ENCODE results near the gene PBXIP1.

The PBXIP1 gene

DNA sequence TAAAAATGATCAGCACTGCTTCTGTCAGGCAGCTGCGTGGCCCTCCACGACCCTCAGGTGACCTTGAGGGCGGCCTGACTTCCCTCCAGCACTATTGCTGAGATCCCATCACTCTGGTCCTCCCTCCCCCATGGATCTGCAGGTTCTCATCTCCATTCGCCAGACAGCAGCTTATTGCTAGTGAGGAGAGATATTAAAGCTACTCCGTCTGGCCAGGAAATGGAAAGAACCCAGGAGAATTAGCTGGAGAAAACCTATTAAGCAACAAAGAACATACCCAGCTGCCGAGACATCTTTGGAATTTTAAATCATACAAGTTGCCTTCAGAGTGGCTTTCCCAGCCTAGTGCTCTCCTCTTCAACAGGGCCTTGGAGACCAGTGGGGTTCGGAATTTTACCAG lies 60.1 kb downstream of the PBXIP1 start:
- no peaks in the 10 kb centered on the region for H3K9me3 ChIP-seq (ENCODE audit: control insufficient read depth in 2 of 2, low read length in 2 of 2)
- H3K27ac ChIP-seq (ENCODE audit: low read depth in 2 of 2, low read length in 2 of 2), result no peak overlapping the region
- no peak overlapping the region for H3K9ac ChIP-seq (ENCODE audit: low read depth in 1 of 2, low read length in 2 of 2)
- no peaks in the 10 kb centered on the region for H3K27me3 ChIP-seq (ENCODE audit: control insufficient read depth in 2 of 2, insufficient read depth in 2 of 2, low read length in 2 of 2)
- no peaks in the 10 kb centered on the region for H3K36me3 ChIP-seq (ENCODE audit: control insufficient read depth in 2 of 2, insufficient read depth in 2 of 2, low read length in 2 of 2)
- H3K4me1 ChIP-seq (ENCODE audit: control insufficient read depth in 2 of 2, insufficient read depth in 2 of 2, low read length in 2 of 2), result no peaks in the 10 kb centered on the region
- H3K4me3 ChIP-seq (ENCODE audit: low read length in 2 of 2), result no peak overlapping the region
